ENCODE results near the gene IQCK. TPM values are rescaled to one million over a fixed set of nuclear protein-coding genes. Genes with fewer than 3 reads are reported as not detected.
"Not testable (repeated sequence)": the region's sequence is repeated elsewhere in the genome, so short reads cannot be mapped to it uniquely, and the experiment has no call there.

The IQCK gene
- total RNA-seq, 1 experiment from 2014 or later: 24.1 TPM

- in situ Hi-C loops (cut with HindIII; ENCODE audit: low pct_unique_long_range_greater_than_20kb, low sequenced_read_pairs): no loop called here
Measured at GRCh38 chr16:19774024-19774423, 56.0 kb downstream of the IQCK start.

GRCh38 chr16:19776147-19776546 lies 58.1 kb downstream of the IQCK start:
- DNase-seq (ENCODE audit: low read depth): no peak
- in situ Hi-C loops (cut with HindIII; ENCODE audit: low pct_unique_long_range_greater_than_20kb, low sequenced_read_pairs): no loop called here

More at GRCh38 chr16:19774024-19774423, 56.0 kb downstream of the IQCK start:
- no peak for DNase-seq (ENCODE audit: low read depth)

- DNase-seq (ENCODE audit: low read depth): no peak
Measured at GRCh38 chr16:19776565-19776964, 58.5 kb downstream of the IQCK start.

GRCh38 chr16:19780321-19780720 lies 62.2 kb downstream of the IQCK start:
- in situ Hi-C loops (cut with HindIII; ENCODE audit: low pct_unique_long_range_greater_than_20kb, low sequenced_read_pairs): no loop called here
- DNase-seq (ENCODE audit: low read depth): no peak

More at GRCh38 chr16:19776565-19776964, 58.5 kb downstream of the IQCK start:
- in situ Hi-C loops (cut with HindIII; ENCODE audit: low pct_unique_long_range_greater_than_20kb, low sequenced_read_pairs): no loop called here

- DNase-seq (ENCODE audit: low read depth): no peak
- in situ Hi-C loops (cut with HindIII; ENCODE audit: low pct_unique_long_range_greater_than_20kb, low sequenced_read_pairs): no loop called here
Measured at GRCh38 chr16:19781226-19781625, 63.2 kb downstream of the IQCK start.

GRCh38 chr16:19783363-19784182 lies 65.5 kb downstream of the IQCK start:
- in situ Hi-C loops (cut with HindIII; ENCODE audit: low pct_unique_long_range_greater_than_20kb, low sequenced_read_pairs): no loop called here
- DNase-seq (ENCODE audit: low read depth): no peak

- in situ Hi-C loops (cut with HindIII; ENCODE audit: low pct_unique_long_range_greater_than_20kb, low sequenced_read_pairs): no loop called here
- no peak for DNase-seq (ENCODE audit: low read depth)
Measured at GRCh38 chr16:19784183-19784736, 66.2 kb downstream of the IQCK start.

- in situ Hi-C loops (cut with HindIII; ENCODE audit: low pct_unique_long_range_greater_than_20kb, low sequenced_read_pairs): no loop called here
- no peak for DNase-seq (ENCODE audit: low read depth)
Measured at GRCh38 chr16:19785081-19785480, 67.0 kb downstream of the IQCK start.

GRCh38 chr16:19785512-19786130 lies 67.5 kb downstream of the IQCK start:
- no peak for DNase-seq (ENCODE audit: low read depth)
- in situ Hi-C loops (cut with HindIII; ENCODE audit: low pct_unique_long_range_greater_than_20kb, low sequenced_read_pairs): no loop called here

- in situ Hi-C loops (cut with HindIII; ENCODE audit: low pct_unique_long_range_greater_than_20kb, low sequenced_read_pairs); DNase-seq (ENCODE audit: low read depth): not testable (repeated sequence)
Measured at GRCh38 chr16:19801369-19801768, 83.3 kb downstream of the IQCK start.

- in situ Hi-C loops (cut with HindIII; ENCODE audit: low pct_unique_long_range_greater_than_20kb, low sequenced_read_pairs); DNase-seq (ENCODE audit: low read depth): not testable (repeated sequence)
Measured at GRCh38 chr16:19801824-19802223, 83.8 kb downstream of the IQCK start.

- in situ Hi-C loops (cut with HindIII; ENCODE audit: low pct_unique_long_range_greater_than_20kb, low sequenced_read_pairs): no loop called here
- no peak for DNase-seq (ENCODE audit: low read depth)
Measured at GRCh38 chr16:19802612-19803011, 84.5 kb downstream of the IQCK start.

- DNase-seq (ENCODE audit: low read depth): no peak
- in situ Hi-C loops (cut with HindIII; ENCODE audit: low pct_unique_long_range_greater_than_20kb, low sequenced_read_pairs): no loop called here
Measured at GRCh38 chr16:19804538-19805323, 86.7 kb downstream of the IQCK start.

- DNase-seq (ENCODE audit: low read depth): no peak
- in situ Hi-C loops (cut with HindIII; ENCODE audit: low pct_unique_long_range_greater_than_20kb, low sequenced_read_pairs): no loop called here
Measured at GRCh38 chr16:19805459-19806162, 87.5 kb downstream of the IQCK start.

GRCh38 chr16:19808061-19808641 lies 90.1 kb downstream of the IQCK start:
- DNase-seq (ENCODE audit: low read depth): peak; percentile 98
- in situ Hi-C loops (cut with HindIII; ENCODE audit: low pct_unique_long_range_greater_than_20kb, low sequenced_read_pairs): no loop called here

- in situ Hi-C loops (cut with HindIII; ENCODE audit: low pct_unique_long_range_greater_than_20kb, low sequenced_read_pairs): no loop called here
Measured at GRCh38 chr16:19809121-19809635, 91.1 kb downstream of the IQCK start.

GRCh38 chr16:19809693-19810092 lies 91.6 kb downstream of the IQCK start:
- no peak for DNase-seq (ENCODE audit: low read depth)
- in situ Hi-C loops (cut with HindIII; ENCODE audit: low pct_unique_long_range_greater_than_20kb, low sequenced_read_pairs): no loop called here

More at GRCh38 chr16:19809121-19809635, 91.1 kb downstream of the IQCK start:
- peak; percentile 76 for DNase-seq (ENCODE audit: low read depth)
